Measurements from ENCODE around the gene NDUFB2.
"Not testable (repeated sequence)": the region's sequence is repeated elsewhere in the genome, so short reads cannot be mapped to it uniquely, and the experiment has no call there.

The NDUFB2 gene

GRCh38 chr7:140689199-140690152, 7.0 kb upstream of the NDUFB2 start:
- DNase-seq (ENCODE audit: low spot score), result no peak

GRCh38 chr7:140691376-140692045, 5.0 kb upstream of the NDUFB2 start:
- DNase-seq (ENCODE audit: low spot score), result no peak

- not testable (repeated sequence) for DNase-seq (ENCODE audit: low spot score)
Observed at GRCh38 chr7:140693849-140694248, 2.7 kb upstream of the NDUFB2 start.

GRCh38 chr7:140694592-140694991, 1.9 kb upstream of the NDUFB2 start:
- DNase-seq (ENCODE audit: low spot score), result no peak

- no peak for DNase-seq (ENCODE audit: low spot score)
Observed at GRCh38 chr7:140695381-140695780, 1.1 kb upstream of the NDUFB2 start.

- peak; percentile 87 for DNase-seq (ENCODE audit: low spot score)
Observed at GRCh38 chr7:140696024-140696679, 356 bp upstream of the NDUFB2 start.

GRCh38 chr7:140697447-140698143, 1.1 kb downstream of the NDUFB2 start:
- no peak for DNase-seq (ENCODE audit: low spot score)

- no peak for DNase-seq (ENCODE audit: low spot score)
Observed at GRCh38 chr7:140698477-140698876, 2.0 kb downstream of the NDUFB2 start.

- DNase-seq (ENCODE audit: low spot score), result no peak
Observed at GRCh38 chr7:140702774-140703173, 6.3 kb downstream of the NDUFB2 start.

- DNase-seq (ENCODE audit: low spot score), result no peak
Observed at GRCh38 chr7:140704205-140704604, 7.7 kb downstream of the NDUFB2 start.

- DNase-seq (ENCODE audit: low spot score), result no peak
Observed at GRCh38 chr7:140707132-140707531, 10.6 kb downstream of the NDUFB2 start.

GRCh38 chr7:140708764-140709163, 12.3 kb downstream of the NDUFB2 start:
- DNase-seq (ENCODE audit: low spot score), result not testable (repeated sequence)

GRCh38 chr7:140712392-140712791, 15.9 kb downstream of the NDUFB2 start:
- not testable (repeated sequence) for DNase-seq (ENCODE audit: low spot score)

- no peak for DNase-seq (ENCODE audit: low spot score)
Observed at GRCh38 chr7:140714331-140715040, 18.0 kb downstream of the NDUFB2 start.

GRCh38 chr7:140719721-140720120, 23.2 kb downstream of the NDUFB2 start:
- DNase-seq (ENCODE audit: low spot score), result no peak

GRCh38 chr7:140722254-140722653, 25.7 kb downstream of the NDUFB2 start:
- no peak for DNase-seq (ENCODE audit: low spot score)

GRCh38 chr7:140723006-140723405, 26.5 kb downstream of the NDUFB2 start:
- DNase-seq (ENCODE audit: low spot score), result no peak

- DNase-seq (ENCODE audit: low spot score), result no peak
Observed at GRCh38 chr7:140723574-140723973, 27.1 kb downstream of the NDUFB2 start.

GRCh38 chr7:140724706-140725105, 28.2 kb downstream of the NDUFB2 start:
- DNase-seq (ENCODE audit: low spot score), result no peak

- DNase-seq (ENCODE audit: low spot score), result peak; percentile 21
Observed at GRCh38 chr7:140726281-140726680, 29.8 kb downstream of the NDUFB2 start.

GRCh38 chr7:140732416-140732815, 35.9 kb downstream of the NDUFB2 start:
- DNase-seq (ENCODE audit: low spot score), result no peak
